ENCODE data around the gene ISYNA1. TPM values are rescaled to one million over a fixed set of nuclear protein-coding genes. Genes with fewer than 3 reads are reported as not detected.

ISYNA1 gene
- total and polyA plus RNA-seq, 9 donors: 85.8 to 221 (median 165) TPM

GRCh38 chr19:18439025-18439909 lies 1.3 kb upstream of the ISYNA1 start:
- no peaks in the 10 kb centered on the region for H3K27me3 ChIP-seq (ENCODE audit: control insufficient read depth, insufficient read depth, low read length)
- H3K4me3 ChIP-seq (ENCODE audit: low read length): no peak overlapping the region
- H3K27ac ChIP-seq (ENCODE audit: low read length): peak overlapping the region; percentile 74
- peaks cover 31% of the 10 kb centered on the region for H3K36me3 ChIP-seq (ENCODE audit: control insufficient read depth, insufficient read depth, low read length)
- no peaks in the 10 kb centered on the region for H3K9me3 ChIP-seq (replicated peaks; ENCODE audit: control insufficient read depth, low read depth, low read length)
- peaks cover 56% of the 10 kb centered on the region for H3K4me1 ChIP-seq (ENCODE audit: control insufficient read depth, insufficient read depth, low read length)
- DNase-seq: peak; percentile 42
- whole genome bisulfite sequencing (ENCODE audit: insufficient coverage): 41% methylated on average over 10 of the region's 13 CpGs

- peak overlapping the region; percentile 56 for H3K4me3 ChIP-seq (ENCODE audit: low read length)
- 10% methylated on average over 16 of the region's 24 CpGs for WGBS (ENCODE audit: insufficient coverage)
- H3K36me3 ChIP-seq (ENCODE audit: control insufficient read depth, insufficient read depth, low read length): peaks cover 27% of the 10 kb centered on the region
- no peaks in the 10 kb centered on the region for H3K9me3 ChIP-seq (replicated peaks; ENCODE audit: control insufficient read depth, low read depth, low read length)
- H3K27me3 ChIP-seq (ENCODE audit: control insufficient read depth, insufficient read depth, low read length): no peaks in the 10 kb centered on the region
- H3K4me1 ChIP-seq (ENCODE audit: control insufficient read depth, insufficient read depth, low read length): peaks cover 59% of the 10 kb centered on the region
- H3K27ac ChIP-seq (ENCODE audit: low read length): peak overlapping the region; percentile 74
- peak; percentile 69 for DNase-seq
Observed at GRCh38 chr19:18438331-18439024, 545 bp upstream of the ISYNA1 start.

GRCh38 chr19:18436671-18437490 lies 1.1 kb downstream of the ISYNA1 start:
- H3K9me3 ChIP-seq (replicated peaks; ENCODE audit: control insufficient read depth, low read depth, low read length): no peaks in the 10 kb centered on the region
- H3K36me3 ChIP-seq (ENCODE audit: control insufficient read depth, insufficient read depth, low read length): peaks cover 23% of the 10 kb centered on the region
- H3K4me1 ChIP-seq (ENCODE audit: control insufficient read depth, insufficient read depth, low read length): peaks cover 72% of the 10 kb centered on the region
- 12% methylated on average over 56 of the region's 67 CpGs for WGBS (ENCODE audit: insufficient coverage)
- H3K27me3 ChIP-seq (ENCODE audit: control insufficient read depth, insufficient read depth, low read length): no peaks in the 10 kb centered on the region
- H3K27ac ChIP-seq (ENCODE audit: low read length): peak overlapping the region; percentile 59
- peak; percentile 86 for DNase-seq
- peak overlapping the region; percentile 56 for H3K4me3 ChIP-seq (ENCODE audit: low read length)

GRCh38 chr19:18435842-18436670 lies 1.9 kb downstream of the ISYNA1 start:
- H3K36me3 ChIP-seq (ENCODE audit: control insufficient read depth, insufficient read depth, low read length): peaks cover 27% of the 10 kb centered on the region
- H3K4me3 ChIP-seq (ENCODE audit: low read length): peak overlapping the region; percentile 56
- peak overlapping the region; percentile 59 for H3K27ac ChIP-seq (ENCODE audit: low read length)
- WGBS (ENCODE audit: insufficient coverage): 68% methylated on average over 45 of the region's 46 CpGs
- peak; percentile 56 for DNase-seq
- H3K27me3 ChIP-seq (ENCODE audit: control insufficient read depth, insufficient read depth, low read length): no peaks in the 10 kb centered on the region
- H3K9me3 ChIP-seq (replicated peaks; ENCODE audit: control insufficient read depth, low read depth, low read length): no peaks in the 10 kb centered on the region
- H3K4me1 ChIP-seq (ENCODE audit: control insufficient read depth, insufficient read depth, low read length): peaks cover 73% of the 10 kb centered on the region

GRCh38 chr19:18435178-18435841 lies 2.6 kb downstream of the ISYNA1 start:
- no peak for DNase-seq
- Histone ChIP-seq H3K27ac (ENCODE audit: low read length) (no peak overlapping the region), H3K4me3 (ENCODE audit: low read length) (no peak overlapping the region), H3K4me1 (ENCODE audit: control insufficient read depth, insufficient read depth, low read length) (peaks cover 70% of the 10 kb centered on the region), H3K27me3 (ENCODE audit: control insufficient read depth, insufficient read depth, low read length) (no peaks in the 10 kb centered on the region), H3K9me3 (replicated peaks; ENCODE audit: control insufficient read depth, low read depth, low read length) (no peaks in the 10 kb centered on the region), H3K36me3 (ENCODE audit: control insufficient read depth, insufficient read depth, low read length) (peaks cover 30% of the 10 kb centered on the region)
- 91% methylated on average over 49 of the region's 49 CpGs for WGBS (ENCODE audit: insufficient coverage)

GRCh38 chr19:18434411-18435175 lies 3.3 kb downstream of the ISYNA1 start:
- Histone ChIP-seq H3K4me1 (ENCODE audit: control insufficient read depth, insufficient read depth, low read length) (peaks cover 70% of the 10 kb centered on the region), H3K9me3 (replicated peaks; ENCODE audit: control insufficient read depth, low read depth, low read length) (no peaks in the 10 kb centered on the region), H3K4me3 (ENCODE audit: low read length) (no peak overlapping the region), H3K27ac (ENCODE audit: low read length) (peak overlapping the region; percentile 42), H3K36me3 (ENCODE audit: control insufficient read depth, insufficient read depth, low read length) (peaks cover 26% of the 10 kb centered on the region), H3K27me3 (ENCODE audit: control insufficient read depth, insufficient read depth, low read length) (no peaks in the 10 kb centered on the region)
- DNase-seq: no peak
- WGBS (ENCODE audit: insufficient coverage): 92% methylated on average over 15 of the region's 21 CpGs

- peak overlapping the region; percentile 17 for H3K4me3 ChIP-seq (ENCODE audit: low read length)
Observed at GRCh38 chr19:18433735-18434398, 4.1 kb downstream of the ISYNA1 start.

GRCh38 chr19:18433015-18433691 lies 4.8 kb downstream of the ISYNA1 start:
- WGBS (ENCODE audit: insufficient coverage): 12% methylated on average over 33 of the region's 59 CpGs
- Histone ChIP-seq H3K27me3 (ENCODE audit: control insufficient read depth, insufficient read depth, low read length) (no peaks in the 10 kb centered on the region), H3K4me1 (ENCODE audit: control insufficient read depth, insufficient read depth, low read length) (peaks cover 70% of the 10 kb centered on the region), H3K36me3 (ENCODE audit: control insufficient read depth, insufficient read depth, low read length) (peaks cover 28% of the 10 kb centered on the region), H3K27ac (ENCODE audit: low read length) (no peak overlapping the region), H3K9me3 (replicated peaks; ENCODE audit: control insufficient read depth, low read depth, low read length) (no peaks in the 10 kb centered on the region), H3K4me3 (ENCODE audit: low read length) (peak overlapping the region; percentile 39)
- DNase-seq: peak; percentile 59

More at GRCh38 chr19:18433735-18434398, 4.1 kb downstream of the ISYNA1 start:
- H3K27me3 ChIP-seq (ENCODE audit: control insufficient read depth, insufficient read depth, low read length): no peaks in the 10 kb centered on the region
- WGBS (ENCODE audit: insufficient coverage): 11% methylated on average over 55 of the region's 60 CpGs
- H3K4me1 ChIP-seq (ENCODE audit: control insufficient read depth, insufficient read depth, low read length): peaks cover 70% of the 10 kb centered on the region
- DNase-seq: peak; percentile 53
- H3K9me3 ChIP-seq (replicated peaks; ENCODE audit: control insufficient read depth, low read depth, low read length): no peaks in the 10 kb centered on the region
- peak overlapping the region; percentile 42 for H3K27ac ChIP-seq (ENCODE audit: low read length)
- peaks cover 26% of the 10 kb centered on the region for H3K36me3 ChIP-seq (ENCODE audit: control insufficient read depth, insufficient read depth, low read length)
